GM19463 (cell line): Measurements from ENCODE around the gene SOCS4.
"Not testable (repeated sequence)": the region's sequence is repeated elsewhere in the genome, so short reads cannot be mapped to it uniquely, and the experiment has no call there.

Experiments used
- ATAC-seq: cut with Tn5 transposase; IDR thresholded peaks from one replicate; pipeline ENCODE4 v1.9.1; 2021; ENCODE audit warnings: mild to moderate bottlenecking, moderate library complexity; ENCODE audit not compliant: unreplicated experiment

Gene SOCS4, protein sequence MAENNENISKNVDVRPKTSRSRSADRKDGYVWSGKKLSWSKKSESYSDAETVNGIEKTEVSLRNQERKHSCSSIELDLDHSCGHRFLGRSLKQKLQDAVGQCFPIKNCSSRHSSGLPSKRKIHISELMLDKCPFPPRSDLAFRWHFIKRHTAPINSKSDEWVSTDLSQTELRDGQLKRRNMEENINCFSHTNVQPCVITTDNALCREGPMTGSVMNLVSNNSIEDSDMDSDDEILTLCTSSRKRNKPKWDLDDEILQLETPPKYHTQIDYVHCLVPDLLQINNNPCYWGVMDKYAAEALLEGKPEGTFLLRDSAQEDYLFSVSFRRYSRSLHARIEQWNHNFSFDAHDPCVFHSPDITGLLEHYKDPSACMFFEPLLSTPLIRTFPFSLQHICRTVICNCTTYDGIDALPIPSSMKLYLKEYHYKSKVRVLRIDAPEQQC

DNA sequence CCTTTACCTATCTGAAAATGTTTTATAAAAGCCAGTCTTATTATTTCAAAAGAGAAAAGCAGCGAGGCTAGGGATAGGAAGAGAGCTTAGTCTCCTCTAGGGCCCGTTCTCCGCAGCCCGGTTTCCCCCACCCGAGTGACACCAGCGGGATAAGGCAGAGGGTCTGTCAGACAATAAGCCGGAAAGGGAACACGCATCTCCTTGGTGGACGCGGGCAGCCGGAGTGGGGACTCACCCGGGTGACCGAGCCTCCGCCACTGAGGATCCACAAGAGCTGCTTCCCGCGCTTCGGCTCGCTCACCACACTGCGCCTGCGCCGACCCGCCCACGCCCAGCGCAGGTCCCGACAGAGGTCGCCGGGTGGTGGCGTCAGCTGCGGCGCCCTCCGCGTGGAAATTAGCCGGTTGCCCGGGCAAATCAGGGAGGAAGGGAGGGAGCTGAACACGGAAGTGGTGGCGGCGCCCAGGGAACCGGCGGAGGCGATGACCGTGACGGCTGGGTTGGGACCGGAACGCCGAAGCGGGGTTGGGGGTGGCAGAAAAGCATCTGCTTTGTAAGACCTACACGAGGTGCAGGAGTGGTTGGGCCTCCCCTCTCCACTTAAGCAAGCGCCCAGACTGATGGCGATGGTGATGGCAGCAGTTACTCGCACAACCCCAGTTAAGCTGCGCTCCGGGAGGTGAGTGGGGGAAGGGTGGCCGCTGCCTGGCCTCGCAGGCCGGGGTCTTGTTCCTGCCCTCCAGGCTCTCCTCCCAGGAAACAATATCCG is at the start of gene SOCS4, which contains the start of gene WDHD1:
Gene SOCS4 (plus strand): TSS at position 444 of the 769 bp plus-strand sequence. CDS start 15,806 bp downstream, outside the sequence.
Gene WDHD1 (minus strand): TSS at position 307 of the 769 bp plus-strand sequence. CDS start 312 bp downstream, outside the sequence.
- peak; percentile 95 for ATAC-seq

DNA sequence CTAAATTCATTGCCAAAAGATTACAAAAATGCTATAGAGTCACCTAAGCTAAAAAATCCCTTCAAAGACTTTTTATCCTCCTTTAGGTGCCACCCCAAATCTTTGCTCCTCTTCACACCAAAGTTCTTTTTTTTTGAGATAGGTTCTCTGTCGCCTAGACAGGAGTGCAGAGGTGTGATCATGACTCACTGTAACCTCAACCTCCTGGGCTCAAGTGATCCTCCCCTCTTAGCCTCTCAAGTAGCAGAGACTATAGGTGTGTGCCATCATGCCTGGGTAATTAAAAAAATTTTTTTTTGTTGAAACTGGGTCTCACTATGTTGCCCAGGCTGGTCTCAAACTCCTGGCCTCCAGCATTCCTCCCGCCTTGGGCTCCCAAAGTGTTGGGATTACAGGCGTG is 48.0 kb upstream of the SOCS4 start:
- no peak for ATAC-seq

DNA sequence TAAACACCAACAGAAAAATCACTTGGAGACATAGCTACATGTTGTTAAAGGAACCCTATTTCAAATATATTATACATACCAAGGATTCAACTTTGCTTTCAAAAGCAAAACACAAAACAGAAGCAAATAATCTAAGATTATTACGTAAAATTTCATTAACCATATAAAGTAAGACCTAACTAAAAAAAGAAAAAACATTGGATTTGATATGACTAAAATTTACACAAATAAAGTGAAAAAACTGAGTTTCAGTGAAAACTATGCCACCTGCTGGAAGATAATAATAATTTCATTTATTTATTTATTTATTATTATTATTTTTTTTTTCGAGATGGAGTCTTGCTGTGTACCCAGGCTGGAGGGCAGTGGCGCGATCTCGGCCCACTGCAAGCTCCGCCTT is 45.3 kb upstream of the SOCS4 start:
- ATAC-seq: no peak

DNA sequence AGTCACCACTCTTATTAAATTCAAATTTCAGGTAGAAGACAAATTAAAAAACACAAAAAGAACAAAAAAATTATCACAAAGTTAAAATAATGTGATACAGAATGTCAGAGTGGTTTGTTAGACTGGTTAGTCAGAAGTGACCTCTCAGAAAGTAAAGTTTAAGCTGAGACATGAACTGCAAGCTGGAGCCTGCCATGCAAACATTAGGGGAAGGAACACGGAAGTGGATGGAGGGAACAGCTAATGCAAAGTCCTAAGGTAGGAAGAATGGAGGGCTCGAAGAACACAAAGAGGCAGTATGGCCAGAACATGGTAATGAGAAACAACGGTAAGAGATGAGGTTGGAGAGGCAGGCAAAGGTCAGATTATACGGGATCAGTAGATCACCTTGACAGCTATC is 41.9 kb upstream of the SOCS4 start:
- ATAC-seq: no peak

DNA sequence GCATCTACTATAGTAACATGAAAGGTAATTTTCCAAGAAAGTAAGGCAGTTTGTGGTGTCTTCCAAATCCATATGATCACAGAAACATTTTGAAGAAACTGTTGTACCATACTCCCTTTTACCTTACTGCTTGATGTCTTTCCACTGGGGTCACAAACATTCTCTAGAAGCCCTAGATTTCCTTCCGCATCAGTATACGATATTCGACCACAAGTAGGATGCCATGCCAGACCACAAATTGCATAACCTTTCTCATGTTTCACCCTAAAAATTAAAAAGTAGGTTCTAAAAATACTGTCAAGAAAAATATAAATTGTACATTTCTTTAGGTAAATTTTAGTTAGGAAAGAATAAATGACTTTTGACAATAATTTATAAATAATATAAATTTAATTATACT is 26.7 kb upstream of the SOCS4 start:
- ATAC-seq: no peak

DNA sequence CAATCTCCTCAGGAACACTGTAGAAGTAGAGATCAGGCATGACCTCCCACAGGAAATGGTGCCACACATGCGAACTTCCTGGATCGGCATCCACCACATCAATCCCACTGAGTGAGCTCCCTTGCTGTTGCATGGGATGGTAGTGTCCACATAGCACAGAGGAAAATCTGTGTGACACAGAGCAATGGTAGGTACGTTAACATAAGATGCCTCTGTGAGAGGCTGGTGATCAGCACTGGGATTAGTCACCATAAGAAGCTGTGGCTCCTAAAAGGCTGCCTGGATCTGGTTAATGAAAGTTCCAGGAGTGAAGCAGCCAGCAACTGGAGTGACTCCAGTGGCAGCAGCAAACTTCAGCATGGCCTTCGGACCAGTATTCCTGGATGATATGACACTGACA is 22.0 kb upstream of the SOCS4 start:
- no peak for ATAC-seq

DNA sequence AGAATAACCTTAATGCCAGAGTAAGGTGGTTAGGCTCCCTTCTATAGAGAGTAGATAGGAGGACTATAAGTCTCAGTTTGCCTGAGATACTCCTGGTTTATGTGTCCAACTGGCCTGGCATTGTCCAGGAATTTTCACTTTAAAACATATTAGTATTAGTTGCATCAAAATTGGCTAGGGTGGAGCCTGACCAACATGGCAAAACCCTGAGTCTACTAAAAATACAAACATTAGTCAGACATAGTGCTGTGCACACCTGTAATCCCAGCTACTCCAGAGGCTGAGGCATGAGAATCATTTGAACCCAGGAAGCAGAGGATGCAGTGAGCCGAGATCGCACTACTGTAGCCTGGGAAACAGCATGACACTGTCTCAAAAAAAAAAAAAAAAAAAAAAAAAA is 12.0 kb upstream of the SOCS4 start:
- no peak for ATAC-seq

DNA sequence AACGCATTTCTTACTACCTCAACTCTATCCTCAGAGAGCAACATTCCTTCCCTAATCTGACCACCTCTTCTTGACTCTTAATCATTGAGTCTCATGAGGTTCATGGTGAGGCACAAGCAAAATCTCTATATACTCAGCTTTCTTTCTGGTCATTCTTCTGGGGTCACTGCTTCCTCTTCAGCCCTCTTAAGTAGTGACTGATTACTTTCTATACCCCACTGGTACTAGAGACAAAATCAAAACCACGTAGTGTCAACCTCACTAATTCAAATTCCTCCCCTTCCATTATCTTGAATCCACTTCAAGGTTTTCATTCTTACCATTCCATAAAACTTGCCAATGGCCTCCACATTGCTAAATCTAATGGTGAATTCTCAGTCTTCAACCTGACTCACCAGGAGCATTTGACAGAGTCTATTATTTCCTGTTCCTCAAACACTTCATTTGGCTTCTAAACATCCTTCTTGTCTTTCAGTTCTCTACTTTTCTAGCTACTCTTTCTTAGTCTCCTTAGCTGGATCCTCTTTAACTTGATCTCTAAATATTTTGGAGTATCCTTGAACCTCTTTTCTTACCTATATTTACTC is 7.0 kb upstream of the SOCS4 start:
- ATAC-seq: no peak

DNA sequence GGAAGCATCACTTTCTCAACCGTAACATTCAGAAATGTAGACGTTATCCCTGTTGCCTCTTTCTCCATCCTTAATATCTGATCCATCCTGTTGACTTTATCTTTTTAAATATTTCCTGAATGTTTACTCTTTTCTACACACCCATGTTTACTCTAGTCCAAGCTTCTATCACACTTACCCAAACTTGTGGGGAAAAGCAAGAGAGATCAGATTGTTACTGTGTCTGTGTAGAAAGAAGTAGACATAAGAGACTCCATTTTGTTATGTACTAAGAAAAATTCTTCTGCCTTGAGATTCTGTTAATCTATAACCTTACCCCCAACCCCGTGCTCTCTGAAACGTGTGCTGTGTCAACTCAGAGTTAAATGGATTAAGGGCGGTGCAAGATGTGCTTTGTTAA is 2.7 kb upstream of the SOCS4 start:
- ATAC-seq: not testable (repeated sequence)

DNA sequence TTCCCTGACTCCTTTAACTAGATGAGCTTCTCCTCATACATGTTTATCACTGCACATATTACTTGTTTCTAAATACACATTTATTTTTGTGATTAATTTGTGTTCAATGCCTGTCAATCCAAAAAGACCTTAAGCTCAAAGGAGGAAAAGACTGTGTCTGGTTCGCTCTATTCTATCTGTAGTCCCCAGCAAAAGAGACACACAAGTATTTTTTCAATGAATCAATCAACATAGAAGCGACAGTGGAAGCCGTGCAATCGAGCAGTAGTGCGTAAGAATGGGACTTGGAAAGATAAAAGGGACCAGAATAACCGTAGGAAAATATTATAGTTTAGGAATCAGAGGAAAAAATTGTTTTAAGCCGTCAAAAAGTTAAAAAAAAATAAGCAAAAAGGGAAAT is 1.1 kb upstream of the SOCS4 start:
- no peak for ATAC-seq

DNA sequence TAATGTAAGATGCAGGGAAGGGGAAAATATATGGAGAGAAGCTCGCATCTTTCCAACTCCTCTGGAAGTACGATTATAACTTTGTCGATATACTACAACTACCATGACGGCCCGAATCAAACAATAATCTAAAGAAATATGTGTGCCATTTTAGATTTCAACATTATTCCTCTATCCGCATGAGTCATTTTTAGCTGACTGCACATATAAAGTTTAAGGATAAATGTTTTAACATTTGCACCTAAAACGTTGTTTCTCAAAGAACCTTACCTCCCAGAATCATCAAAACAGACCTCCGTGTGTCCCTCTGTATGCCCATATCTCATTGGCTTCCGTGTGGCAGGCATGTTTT is 619 bp upstream of the SOCS4 start:
- no peak for ATAC-seq

DNA sequence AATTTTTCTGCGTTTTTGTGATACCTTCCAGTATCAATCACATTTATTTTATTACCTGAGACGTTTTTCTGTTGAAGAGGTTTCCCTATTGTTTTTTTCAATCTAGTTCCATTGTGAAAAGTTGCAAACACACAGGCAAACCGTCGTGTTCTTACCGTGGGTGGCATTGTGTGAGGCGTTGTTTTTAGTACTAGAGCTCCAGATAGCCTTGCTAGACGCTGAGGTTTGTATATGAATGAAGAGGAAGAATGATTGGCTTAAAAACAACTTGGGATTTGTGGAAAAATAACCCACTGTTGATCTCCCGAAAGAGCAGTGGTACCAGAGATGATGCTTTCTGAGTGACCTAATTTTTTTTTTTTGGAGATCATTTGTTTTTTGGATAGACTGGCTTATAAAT is 1.0 kb downstream of the SOCS4 start:
- no peak for ATAC-seq

DNA sequence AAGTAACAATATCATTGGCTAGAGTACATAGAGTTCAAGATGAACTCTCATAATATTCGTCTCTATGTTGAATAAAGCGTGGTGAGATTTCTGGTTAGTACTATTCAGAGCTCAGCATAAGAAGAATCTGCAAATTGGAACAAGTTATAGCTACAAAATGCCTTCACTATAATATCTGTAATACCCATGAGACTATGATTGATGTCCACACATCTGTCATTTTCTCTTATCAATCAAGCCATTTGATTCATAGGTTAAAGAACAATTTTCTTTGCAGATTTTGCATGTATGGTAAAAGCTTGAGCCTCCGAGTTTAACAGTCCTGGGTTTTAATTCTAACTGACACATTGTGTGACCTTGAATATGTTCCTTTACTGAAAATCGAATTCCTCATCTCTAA is 1.4 kb downstream of the SOCS4 start:
- ATAC-seq: no peak

DNA sequence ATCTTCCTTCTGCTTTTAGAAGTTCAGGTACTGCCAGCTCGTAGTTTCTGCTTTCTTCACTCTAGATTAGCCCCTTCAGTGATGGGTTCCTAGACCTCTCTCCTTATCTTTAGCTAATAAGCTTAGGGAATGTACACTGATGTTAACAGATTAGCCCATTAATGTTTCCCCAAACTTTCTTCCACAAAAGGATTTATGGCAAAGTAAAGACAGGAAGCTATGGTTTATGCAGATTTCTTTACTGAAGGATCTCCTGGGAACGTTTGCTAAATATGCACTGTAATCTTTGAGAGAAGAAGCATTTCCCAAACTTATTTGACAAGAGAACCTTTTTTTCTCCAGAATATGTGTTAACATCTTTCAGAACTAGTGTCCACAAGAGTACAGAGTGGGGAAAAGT is 4.2 kb downstream of the SOCS4 start:
- ATAC-seq: no peak

DNA sequence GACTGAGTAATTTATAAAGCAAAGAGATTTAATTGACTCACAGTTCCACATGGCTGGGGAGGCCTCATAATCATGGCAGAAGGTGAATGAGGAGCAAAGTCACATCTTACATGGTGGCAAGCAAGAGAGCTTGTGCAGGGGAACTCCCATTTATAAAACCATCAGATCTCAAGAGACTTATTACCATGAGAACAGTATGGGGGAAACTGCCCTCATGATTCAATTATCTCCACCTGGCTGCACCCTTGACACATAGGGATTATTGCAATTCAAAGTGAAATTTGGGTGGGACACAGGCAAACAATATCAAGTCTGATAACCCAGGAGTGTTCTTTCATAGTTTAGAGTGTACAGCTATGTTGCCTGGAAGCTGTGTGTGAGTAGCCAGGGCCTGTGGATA is 11.0 kb downstream of the SOCS4 start:
- ATAC-seq: not testable (repeated sequence)

DNA sequence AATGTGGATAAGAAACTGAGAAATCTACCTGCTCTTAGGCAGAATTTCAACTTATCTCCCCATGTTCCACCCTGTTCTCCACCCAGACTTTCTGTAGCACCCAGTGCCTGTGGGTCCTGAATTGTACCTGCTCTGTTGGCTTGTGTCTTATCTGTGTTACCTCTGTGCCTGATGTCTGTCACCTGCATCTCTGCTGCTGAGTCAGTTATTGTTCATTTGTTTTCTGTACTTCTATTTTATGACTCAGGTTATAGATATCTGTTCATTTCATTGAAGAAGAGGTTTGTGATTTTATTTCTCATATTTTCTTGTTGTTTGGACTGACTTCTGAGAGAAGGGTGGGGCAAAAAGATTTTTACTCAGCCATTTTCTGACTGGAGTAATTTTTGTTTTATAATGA is 11.7 kb downstream of the SOCS4 start:
- no peak for ATAC-seq

DNA sequence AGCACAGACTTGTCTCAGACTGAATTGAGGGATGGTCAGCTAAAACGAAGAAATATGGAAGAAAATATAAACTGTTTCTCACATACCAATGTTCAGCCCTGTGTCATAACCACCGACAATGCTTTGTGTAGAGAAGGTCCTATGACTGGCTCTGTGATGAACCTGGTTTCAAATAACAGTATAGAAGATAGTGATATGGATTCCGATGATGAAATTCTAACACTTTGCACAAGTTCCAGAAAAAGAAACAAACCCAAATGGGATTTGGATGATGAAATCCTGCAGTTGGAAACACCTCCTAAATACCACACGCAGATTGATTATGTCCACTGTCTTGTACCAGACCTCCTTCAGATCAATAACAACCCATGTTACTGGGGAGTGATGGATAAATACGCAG is 16.5 kb downstream of the SOCS4 start:
- no peak for ATAC-seq

DNA sequence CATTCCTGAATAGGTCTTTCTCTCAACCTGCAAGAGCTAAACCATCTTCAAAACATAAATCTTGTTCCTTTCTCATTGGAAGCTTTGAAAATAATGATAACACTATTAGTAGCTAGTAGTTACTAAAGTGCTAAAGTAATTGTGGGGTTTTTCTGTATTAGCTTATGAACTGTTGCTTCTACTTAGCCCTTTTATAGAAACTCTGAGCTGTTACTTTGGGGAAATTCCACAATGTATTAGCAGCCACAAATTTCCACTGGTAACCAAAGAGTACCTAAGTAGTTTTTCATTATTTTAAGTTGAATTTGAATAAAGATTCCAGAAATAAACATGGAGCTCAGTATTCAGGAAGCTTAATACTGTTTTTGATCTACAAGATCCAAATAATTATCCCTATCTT is 18.1 kb downstream of the SOCS4 start:
- no peak for ATAC-seq

DNA sequence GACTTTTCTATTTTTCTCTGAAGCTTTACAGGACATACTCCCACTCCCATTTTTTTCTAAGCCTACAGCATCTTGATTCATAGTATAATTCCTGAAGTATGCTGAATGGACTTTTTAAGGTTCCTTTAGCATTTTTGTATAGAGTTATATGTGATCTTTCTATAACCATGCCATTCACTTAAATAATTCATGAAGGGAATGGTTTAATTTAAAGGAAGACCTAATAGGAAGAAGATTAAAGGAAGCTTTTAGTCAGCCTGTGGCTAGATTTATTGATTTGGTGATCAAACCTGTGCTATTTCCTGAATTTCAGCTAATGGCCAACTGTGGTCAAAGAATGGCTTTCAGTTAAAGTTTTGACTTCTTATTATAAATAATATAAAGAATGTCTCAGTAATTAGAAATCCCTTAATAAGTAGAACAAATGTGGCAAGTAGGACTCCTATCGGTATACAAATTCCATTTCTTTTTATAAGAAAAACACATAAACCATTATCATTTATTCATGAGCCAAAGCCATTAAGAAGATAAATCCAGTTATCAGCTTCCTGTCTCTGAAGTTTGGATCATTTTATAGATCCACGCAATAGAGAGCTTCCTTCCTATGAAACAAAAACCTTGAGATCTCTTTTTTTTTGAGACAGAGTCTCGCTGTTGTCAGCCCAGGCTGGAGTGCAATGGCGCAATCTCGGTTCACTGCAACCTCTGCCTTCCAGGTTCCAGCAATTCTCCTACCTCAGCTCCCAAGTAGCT is 20.4 kb downstream of the SOCS4 start:
- no peak for ATAC-seq

DNA sequence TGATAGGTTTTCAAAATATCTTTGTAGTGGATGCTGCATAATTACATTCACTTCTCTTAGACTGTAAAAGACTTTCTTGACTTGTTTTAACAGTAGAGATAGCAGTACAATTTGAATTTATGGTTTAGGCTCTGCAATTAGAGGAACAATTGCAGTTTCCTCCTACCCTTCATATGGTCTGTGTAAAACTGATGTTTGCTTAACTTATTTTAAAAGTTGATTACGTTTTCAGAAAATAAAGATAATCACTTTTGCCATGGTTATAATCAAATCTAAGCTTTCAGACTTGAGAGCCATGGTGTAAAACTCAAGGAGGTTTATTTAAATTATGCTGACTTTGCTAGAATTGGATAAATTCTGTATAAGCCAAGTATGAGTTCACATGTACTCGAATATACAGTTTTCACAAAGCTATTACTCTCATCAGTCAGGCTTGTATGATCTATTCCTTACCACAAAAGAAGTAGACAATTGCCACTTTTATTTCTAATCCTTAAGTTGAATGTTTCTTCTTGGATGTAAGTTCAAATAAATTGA is 21.9 kb downstream of the SOCS4 start:
- ATAC-seq: no peak

DNA sequence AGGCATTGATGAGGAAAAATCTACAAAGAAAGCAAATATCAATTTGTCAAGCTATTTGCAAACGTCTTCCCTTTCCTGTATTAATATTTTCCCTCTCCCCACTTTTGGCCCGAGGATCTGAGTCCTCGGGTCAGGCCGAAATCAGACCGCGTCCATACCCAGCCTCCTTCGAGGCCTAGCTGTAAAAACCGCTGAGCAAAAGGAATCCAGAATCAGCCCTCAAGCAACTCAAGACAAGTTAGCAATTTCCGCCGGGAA is 24.1 kb downstream of the SOCS4 start:
- ATAC-seq: no peak
